ENCODE measurements around the gene LRCH2.
A peak's percentile ranks its signal among the peaks of the same experiment; 100 is the strongest.
"Not testable (repeated sequence)": the region's sequence is repeated elsewhere in the genome, so short reads cannot be mapped to it uniquely, and the experiment has no call there.

Gene LRCH2, protein sequence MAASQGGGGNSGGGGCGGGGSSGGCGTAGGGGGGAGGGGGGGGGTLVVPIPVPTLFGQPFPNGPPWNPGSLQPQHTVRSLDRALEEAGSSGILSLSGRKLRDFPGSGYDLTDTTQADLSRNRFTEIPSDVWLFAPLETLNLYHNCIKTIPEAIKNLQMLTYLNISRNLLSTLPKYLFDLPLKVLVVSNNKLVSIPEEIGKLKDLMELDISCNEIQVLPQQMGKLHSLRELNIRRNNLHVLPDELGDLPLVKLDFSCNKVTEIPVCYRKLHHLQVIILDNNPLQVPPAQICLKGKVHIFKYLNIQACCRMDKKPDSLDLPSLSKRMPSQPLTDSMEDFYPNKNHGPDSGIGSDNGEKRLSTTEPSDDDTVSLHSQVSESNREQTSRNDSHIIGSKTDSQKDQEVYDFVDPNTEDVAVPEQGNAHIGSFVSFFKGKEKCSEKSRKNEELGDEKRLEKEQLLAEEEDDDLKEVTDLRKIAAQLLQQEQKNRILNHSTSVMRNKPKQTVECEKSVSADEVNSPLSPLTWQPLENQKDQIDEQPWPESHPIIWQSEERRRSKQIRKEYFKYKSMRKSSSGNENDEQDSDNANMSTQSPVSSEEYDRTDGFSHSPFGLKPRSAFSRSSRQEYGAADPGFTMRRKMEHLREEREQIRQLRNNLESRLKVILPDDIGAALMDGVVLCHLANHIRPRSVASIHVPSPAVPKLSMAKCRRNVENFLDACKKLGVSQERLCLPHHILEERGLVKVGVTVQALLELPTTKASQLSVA

DNA sequence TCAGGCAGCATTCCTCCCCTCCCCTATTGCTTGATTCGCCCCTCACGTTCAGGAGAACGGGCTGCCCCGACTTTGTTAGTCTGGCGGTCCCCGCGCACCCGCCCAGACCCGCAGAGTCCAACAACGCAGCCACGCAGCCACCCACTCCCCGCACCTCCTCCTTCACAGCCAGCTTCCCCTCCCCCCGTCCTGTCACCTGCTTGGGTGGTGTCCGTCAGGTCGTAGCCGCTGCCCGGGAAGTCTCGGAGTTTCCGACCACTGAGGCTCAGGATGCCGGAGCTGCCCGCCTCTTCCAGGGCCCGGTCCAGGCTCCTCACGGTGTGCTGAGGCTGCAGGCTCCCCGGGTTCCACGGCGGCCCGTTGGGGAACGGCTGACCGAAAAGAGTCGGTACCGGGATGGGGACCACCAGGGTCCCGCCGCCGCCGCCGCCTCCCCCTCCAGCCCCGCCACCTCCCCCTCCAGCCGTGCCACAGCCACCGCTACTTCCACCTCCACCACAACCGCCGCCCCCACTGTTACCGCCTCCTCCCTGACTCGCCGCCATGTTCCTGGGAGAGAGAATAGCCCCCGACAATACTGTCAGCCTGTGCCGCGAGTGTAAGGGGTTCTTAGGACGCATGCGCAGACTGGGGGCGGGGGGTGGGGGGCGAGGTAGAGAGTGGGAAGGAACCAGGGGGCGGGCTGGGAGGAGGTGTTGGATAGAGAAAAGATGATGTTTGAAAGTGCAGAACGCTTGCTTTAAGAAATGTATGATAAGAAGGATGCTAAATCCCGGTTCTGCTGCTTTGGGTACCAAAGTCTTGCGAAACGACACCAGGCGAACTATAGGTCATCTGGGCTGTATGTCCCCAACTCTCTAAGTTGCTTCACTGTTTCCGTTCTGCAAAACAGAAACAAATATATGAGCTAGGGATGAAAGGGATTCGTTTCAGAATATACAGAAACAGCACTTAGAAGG lies at the start of gene LRCH2:
Gene LRCH2, minus strand, starts transcription at position 600 of the 959 bp plus-strand sequence. Its CDS starts 55 bp downstream, at position 545.
- DNase-seq: no peak

DNA sequence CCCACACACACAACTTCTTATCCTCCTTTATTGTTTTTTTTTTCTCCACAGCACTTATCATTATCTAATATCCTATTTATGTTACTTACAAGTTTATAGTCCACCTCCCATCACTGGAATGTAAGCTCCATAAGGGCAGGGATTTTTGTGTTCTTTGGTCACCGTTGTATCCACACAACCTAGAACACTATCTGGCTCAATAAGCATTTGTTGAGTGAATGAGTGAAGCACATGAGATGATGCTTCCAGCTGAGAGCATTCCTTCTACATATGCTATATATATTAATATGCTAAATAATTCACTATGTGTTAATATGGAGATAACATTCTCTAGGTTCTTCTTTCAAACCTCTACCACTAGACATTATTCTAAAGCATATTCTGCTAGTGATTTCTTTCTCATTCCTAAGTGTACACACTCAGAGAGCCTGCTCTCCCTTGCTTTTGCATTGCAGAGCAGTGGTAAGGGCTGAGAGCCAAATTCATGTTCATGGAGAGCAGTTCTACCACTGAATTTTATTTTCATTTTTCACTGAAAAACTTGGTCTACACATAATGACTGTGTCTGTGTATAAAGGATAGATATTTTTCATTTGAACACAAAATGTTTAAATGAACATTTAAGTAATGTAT lies 35.3 kb upstream of the LRCH2 start:
- no peak for DNase-seq

DNA sequence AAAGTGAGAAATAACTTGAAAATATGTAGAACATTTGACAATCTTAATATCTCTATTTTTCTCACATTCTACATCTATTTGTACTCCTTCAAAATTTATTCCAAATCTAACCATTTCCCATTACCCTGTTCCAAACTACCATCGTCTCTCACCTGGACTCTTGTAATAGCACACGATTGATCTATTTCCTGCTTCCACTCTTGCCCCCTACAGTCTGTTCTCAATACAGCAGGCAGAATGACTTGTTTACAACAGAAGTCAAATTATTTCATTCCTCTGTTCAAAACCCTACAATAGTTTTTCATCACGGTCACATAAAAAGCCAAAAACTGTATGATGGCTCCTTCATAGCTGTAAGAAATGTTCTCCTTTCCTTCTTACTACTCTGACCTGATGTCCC lies 34.5 kb upstream of the LRCH2 start:
- DNase-seq: peak; percentile 6

DNA sequence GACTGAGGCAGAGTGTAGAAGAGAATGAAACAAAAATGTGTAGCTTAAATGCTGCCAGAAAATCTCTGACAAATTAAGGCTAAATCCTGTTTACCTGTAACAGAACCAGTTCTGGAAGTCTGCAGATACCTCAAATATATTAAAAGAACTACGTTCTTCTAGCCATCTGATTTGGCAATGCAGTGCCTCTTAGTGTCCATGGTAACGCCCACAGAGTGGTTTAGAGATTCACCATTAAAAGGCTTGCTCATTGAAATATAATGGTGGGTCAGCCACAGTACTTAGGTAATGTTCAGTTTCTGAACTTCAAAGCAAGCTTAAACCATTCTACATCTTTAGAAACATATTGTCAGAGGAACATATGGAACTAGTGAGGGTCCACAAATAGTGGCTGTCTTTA lies 32.4 kb upstream of the LRCH2 start:
- DNase-seq: no peak

DNA sequence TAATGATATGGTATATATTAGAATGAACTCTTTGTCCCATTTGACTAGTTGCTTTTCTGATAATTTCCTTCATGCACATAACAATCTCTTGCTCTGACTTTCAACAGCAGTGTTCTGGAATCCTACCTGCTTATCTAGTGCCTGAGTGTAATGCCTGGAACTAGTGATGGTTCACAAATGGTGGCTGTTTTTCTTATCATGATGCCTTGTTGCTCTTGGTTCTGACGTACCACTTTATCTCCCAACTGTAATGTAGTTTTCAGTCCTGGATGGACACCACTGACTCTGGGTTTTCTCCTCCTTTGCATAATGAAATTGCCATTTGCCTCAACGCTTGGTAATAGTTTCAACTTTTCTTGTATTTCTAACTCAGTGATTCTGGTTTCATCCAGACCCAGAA lies 30.1 kb upstream of the LRCH2 start:
- DNase-seq: no peak

DNA sequence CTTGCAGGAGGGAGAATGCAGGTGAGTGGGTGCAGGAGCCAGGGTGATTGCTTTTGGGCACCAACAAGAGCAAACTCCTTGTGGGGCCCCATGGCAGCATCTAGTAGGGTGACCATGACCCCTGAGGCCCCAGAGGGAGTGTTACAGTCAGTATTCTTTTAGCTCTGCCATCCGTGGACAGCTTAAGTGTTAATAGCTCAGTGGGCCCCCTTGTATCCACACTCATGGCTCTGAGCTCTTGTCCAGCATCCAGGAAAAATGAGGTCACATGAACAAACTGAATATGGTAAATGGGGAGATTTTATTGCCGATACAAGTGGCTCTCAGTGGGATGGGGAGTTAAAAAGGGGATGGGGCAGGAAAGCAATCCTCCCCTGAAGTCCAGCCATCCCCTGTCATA lies 27.3 kb upstream of the LRCH2 start:
- DNase-seq: no peak

DNA sequence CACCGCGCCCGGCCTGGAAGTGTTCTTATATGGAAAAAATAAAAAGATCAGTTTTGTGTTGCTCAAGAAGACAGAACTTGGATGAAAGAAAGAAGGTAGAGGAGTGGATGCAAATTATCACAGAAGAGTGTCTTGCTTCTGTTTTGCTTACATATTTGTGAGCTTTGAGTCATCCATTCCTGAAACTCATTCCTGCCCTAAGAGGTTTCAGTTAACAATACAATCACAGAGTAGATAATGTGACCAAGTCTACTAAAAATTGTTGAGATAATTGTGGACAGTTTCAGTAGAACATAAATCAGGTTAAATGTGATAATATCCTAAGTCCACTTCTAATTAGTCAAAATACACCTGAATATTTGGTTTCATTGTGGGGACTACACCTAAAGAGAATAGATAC lies 26.4 kb upstream of the LRCH2 start:
- no peak for DNase-seq

DNA sequence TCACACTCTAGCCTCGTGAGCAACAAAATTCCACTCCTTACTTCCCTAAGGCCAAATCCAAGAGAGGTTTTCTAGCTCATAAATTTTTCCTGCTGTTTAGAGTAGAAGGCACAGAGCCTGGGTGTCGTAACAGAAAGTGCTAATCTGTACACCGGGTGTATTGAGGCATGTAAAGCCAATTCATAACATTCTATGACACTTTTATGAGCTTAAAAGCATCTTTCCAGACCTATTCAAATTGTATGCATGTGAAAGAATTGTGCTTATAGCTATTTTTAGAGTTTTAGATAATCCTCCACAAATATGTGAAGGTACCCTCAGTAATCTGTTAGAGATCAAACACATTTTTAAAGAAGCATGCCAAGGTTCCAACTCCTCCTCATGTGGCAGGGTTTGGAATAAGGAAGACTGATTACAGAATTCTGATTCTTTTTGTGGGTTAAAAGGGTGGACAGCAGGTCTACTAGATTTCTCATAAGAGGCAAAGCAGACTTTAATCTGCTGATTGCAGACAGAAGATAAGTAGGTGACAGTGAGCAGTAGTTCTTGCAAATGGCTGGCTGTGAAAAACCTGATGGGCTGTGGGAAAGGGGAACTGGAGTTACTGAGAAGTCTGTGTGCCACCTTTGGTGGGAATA lies 25.5 kb upstream of the LRCH2 start:
- DNase-seq: no peak

DNA sequence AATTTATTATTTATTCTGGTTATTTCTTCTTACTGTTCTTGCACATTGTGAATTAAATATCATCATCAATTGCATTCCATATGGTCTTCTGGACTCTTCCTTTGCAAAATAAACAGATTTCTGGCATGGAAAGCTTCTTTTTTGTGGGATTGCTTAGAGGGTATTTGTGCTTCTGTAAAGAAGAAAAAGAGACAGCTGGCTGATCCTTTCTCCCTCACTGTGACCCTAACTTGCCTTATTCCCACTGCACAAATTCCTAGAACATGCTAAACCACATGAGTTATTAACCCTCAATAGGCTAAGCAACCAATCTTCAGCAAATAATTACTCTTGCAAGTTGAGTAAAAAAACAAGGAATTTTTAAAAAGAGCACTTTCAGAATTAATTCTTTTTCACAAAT lies 23.8 kb upstream of the LRCH2 start:
- no peak for DNase-seq

DNA sequence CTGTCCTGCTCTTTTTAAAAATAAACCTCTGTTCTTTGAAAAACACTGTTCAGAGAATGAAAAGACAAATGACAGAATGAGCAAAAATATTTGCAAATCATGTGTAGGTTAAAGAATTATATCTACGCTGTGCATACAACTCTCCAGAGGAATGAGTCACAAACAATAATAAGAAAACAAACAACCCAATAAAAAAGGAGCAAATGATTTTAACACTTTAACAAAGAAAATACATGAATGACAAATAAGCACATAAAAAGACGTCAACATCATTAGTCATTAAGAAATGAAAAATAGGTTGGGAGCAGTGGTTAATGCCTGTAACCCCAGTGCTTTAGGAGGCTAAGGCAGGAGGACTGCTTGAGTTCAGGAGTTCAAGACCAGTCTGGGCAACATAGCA lies 21.1 kb upstream of the LRCH2 start:
- no peak for DNase-seq

DNA sequence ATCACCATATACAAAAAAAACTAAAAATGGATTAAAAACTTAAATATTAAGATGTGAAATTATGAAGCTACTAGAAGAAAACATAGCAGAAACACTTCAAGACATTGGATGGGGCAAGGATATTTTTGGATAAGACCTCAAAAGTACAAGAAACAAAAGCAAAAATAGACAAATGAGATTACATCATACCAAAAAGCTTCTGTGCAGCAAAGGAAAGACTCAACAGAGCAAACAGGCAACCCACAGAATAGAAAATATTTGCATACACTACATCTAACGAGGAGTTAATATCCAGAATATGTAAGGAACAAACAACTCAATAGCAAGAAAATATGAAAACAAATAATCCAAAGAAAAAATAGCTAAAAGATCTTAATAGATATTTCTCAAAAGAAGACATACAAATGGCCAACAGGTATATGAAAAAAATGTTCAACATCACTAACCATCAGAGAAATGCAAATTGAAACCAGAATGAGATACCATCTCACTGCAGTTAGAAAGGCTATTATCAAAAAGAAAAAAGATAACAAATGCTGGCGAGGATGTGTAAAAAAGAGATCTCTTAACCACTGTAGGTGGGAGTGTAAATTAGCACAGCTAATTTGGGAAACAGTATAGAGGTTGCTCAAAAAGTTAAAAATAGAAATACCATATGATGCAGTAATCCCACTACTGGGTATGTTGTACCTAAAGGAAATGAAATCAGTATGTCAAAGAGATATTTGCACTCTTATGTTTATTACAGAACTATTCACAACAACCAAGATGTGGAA lies 17.8 kb upstream of the LRCH2 start:
- DNase-seq: no peak

DNA sequence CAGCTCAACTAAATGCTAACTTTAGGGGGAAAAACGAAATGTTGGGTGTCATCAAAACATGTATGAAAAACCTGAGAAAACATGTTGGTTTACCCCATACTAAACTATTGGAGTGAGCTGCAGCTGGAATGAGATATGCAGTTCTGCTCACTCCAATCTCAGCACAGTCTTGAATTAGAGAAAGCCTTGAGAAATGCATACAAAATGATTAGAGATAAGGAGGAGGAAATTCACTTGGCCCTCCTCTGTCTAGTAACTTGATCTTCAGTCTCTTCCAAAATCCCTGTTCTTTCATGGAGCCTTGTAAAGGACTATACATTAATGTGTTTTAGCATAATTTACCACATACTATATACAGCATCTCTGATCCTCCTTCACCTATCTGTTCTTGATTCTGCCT lies 3.2 kb upstream of the LRCH2 start:
- DNase-seq: no peak

DNA sequence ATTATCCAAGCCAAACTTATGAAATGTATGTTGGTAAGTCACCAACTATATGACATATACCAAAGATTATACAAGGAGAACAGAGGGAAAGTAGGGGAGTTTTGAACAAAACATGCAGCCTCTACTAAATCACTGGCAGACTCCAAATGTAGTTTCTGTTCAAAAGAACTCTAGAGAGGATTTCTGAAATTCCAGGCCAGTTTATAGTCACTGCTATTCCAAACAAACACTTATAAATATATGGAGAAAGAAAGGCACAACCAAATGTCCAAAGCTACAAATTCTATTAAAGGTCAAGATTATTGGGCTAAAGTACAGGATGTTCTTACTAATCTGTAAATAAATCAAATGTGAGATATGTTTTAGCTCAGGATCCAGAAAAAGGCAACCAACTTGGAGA lies 2.7 kb upstream of the LRCH2 start:
- DNase-seq: no peak

DNA sequence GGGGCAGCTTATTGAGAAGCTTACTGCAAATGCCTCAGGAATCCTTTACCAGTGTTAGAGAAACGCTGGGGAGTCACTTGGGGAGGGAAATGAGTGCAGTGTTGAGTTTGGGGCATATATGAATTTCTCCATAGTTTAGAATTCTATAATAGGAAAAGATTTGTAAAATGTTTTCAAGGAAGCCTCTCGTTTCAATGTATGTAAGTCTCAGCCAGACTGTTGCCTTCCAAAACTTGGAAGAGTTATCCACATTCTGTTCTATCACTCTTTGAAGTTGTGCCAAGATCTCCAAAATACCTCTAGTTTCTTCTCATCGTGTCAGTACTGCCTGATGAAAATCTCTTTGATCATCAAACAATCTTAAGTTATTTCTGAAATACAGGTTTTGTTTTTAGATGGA lies 565 bp upstream of the LRCH2 start:
- no peak for DNase-seq

DNA sequence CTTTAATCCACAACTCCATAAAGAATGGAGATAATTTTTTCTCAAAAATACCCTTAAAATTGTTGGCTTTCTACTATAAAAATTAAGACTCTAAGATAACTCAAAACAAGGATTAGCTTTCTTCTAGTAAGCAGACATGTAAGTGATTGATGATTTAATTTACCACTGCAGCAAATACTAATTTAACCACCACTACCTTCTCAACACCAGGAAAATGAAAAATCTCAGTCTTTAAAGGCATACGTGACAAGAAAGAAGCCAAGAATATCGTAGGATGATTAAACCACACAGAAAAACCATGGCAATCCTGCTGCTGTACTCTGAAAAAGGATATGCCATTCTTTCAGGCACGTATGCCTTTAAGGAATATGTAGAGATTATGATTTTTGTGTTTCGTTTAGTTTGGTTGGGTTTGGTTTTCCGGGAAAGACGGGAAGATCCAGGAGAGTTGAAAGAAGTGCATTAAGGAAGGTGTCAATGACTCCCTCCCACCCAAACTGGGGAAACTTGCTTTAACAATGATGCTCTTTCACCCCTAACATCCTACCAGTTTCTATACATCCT lies 881 bp downstream of the LRCH2 start:
- DNase-seq: no peak

DNA sequence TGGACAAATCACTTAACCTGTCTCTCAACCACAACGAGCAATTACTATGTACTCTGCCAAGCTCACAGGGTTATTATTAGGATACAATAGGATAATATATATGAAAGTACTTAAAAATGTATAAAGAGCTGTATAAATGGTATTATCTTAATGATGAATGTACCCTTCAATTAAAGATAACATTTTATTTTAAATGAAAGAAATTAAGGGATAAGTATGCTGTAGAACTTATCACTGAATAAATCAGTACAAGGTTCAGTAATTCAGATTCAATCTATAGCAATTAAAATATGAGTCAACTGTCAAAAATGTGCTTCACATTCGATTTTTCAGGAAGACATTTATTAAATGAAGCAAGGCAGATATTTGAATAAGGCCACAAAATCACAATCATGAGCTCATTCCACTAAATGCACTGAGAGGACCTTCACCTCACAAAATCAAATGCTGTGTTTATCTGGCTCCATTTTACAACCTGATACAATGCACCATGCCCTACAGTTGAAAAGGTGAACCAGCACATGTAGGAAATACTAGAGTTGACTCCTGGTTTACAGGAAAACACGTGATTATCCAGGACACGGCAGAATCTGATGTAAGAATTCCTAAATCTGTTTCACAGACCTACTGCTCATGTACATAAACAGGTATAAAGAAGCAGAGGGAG lies 4.4 kb downstream of the LRCH2 start:
- no peak for DNase-seq

DNA sequence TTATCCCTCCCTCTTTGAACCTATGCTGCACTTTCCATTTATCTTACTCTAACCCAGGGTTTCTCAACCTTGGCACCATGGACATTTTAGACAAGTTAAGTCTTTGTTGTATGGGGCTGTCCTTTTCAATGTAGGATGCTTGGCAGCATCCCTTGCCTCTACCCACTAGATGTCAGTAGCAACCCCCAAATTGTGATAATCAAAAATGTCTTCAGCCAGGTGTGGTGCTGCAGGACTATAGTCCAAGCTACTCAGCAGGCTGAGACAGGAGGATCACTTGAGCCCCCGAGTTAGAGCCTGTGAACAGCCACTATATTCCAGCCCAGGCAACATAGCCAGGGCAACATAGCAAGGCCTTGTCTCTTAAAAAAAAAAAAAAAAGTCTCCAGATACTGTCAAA lies 7.0 kb downstream of the LRCH2 start:
- peak; percentile 43 for DNase-seq

DNA sequence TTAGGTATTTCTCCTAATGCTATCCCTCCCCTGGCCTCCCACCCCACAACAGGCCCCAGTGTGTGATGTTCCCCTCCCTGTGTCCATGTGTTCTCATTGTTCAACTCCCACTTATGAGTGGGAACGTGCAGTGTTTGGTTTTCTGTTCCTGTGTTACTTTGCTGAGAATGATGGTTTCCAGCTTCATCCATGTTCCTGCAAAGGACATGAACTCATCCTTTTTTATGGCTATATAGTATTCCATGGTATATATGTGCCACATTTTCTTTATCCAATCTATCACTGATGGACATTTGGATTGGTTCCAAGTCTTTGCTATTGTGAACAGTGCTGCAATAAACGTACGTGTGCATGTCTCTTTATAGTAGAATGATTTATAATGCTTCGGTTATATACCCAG lies 16.6 kb downstream of the LRCH2 start:
- not testable (repeated sequence) for DNase-seq

DNA sequence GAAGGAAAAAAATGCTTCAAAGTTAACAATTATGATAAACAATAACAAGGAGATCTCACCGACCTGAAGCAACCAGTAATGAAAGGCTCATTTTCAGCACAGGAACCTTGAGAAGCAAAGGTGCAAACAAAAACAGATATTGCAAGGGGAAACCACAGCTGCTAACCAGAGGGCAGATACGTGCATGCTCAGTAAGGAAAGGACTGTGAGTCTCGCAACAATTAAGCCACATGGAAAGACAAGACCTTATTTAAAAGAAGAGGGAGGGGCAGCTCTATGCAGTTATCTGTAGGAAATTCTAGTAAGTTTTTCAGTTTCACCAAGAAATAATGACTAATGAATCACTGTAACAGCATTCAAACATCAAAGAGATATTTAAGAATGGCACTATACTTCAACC lies 19.3 kb downstream of the LRCH2 start:
- no peak for DNase-seq

DNA sequence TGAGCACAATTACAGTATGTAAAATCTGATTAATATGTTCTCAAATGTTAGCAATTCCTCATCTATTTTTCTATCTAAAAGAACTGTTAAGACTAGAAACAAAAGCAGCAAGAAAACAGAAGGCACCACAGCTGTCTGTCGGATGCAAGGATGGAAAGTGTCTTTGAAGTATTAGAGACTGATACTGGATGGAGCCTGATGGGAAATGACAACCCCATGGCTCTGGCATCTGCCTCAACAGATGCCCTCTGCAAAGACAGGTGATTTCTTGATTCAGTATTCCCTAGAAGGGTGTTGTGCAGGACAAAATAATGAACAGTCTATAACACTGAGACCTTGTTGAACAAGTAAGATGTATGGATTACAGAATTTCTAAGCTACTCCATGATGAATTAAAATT lies 19.7 kb downstream of the LRCH2 start:
- no peak for DNase-seq

Measured in RPMI8226 (cell line).